CD4-positive, alpha-beta T cell treated with Interleukin-15 for 4 hours (primary cell): ENCODE data around the gene PCDHGA11.
A peak's percentile ranks its signal among the peaks of the same experiment; 100 is the strongest.
"Not testable (repeated sequence)": the region's sequence is repeated elsewhere in the genome, so short reads cannot be mapped to it uniquely, and the experiment has no call there.

Experiments
- DNase-seq: peaks from one replicate; pipeline ENCODE4 v3.0.0-alpha.2; 2020; ENCODE audit warnings: low spot score

The PCDHGA11 gene

GRCh38 chr5:141420855-141421488, at the start of gene PCDHGA11:
TSS of gene PCDHGA11 (plus strand) at chr5:141421051. CDS start at chr5:141421228, 177 bp downstream.
- DNase-seq = peak; percentile 42

- no peak for DNase-seq
Observed at GRCh38 chr5:141371572-141372475, 49.0 kb upstream of the PCDHGA11 start.

- no peak for DNase-seq
Observed at GRCh38 chr5:141373673-141374317, 47.1 kb upstream of the PCDHGA11 start, which contains the start of gene PCDHGA6. TSS of gene PCDHGA6 (plus strand) at chr5:141373891. CDS start at chr5:141374084, 193 bp downstream.

- DNase-seq = no peak
Observed at GRCh38 chr5:141374627-141375026, 46.2 kb upstream of the PCDHGA11 start.

- not testable (repeated sequence) for DNase-seq
Observed at GRCh38 chr5:141375444-141376155, 45.3 kb upstream of the PCDHGA11 start.

- no peak for DNase-seq
Observed at GRCh38 chr5:141382469-141383294, 38.2 kb upstream of the PCDHGA11 start, which contains the start of gene PCDHGA7. TSS of gene PCDHGA7 (plus strand) at chr5:141382742. CDS start at chr5:141382900, 158 bp downstream.

- no peak for DNase-seq
Observed at GRCh38 chr5:141383345-141383744, 37.5 kb upstream of the PCDHGA11 start.

- no peak for DNase-seq
Observed at GRCh38 chr5:141384471-141385267, 36.2 kb upstream of the PCDHGA11 start.

- not testable (repeated sequence) for DNase-seq
Observed at GRCh38 chr5:141387557-141388311, 33.1 kb upstream of the PCDHGA11 start, which contains the start of gene PCDHGB4. TSS of gene PCDHGB4 (plus strand) at chr5:141387698. CDS start at chr5:141387885, 187 bp downstream.

GRCh38 chr5:141388661-141389060, 32.2 kb upstream of the PCDHGA11 start:
- DNase-seq = no peak

GRCh38 chr5:141389153-141390042, 31.5 kb upstream of the PCDHGA11 start:
- DNase-seq = no peak

- no peak for DNase-seq
Observed at GRCh38 chr5:141392429-141393198, 28.2 kb upstream of the PCDHGA11 start, which contains the start of gene PCDHGA8. TSS of gene PCDHGA8 (plus strand) at chr5:141392633. CDS start at chr5:141392814, 181 bp downstream.

GRCh38 chr5:141393267-141393666, 27.6 kb upstream of the PCDHGA11 start:
- DNase-seq = no peak

- DNase-seq = not testable (repeated sequence)
Observed at GRCh38 chr5:141394401-141395187, 26.3 kb upstream of the PCDHGA11 start.

- DNase-seq = peak; percentile 31
Observed at GRCh38 chr5:141397756-141398551, 22.9 kb upstream of the PCDHGA11 start, which contains the start of gene PCDHGB5. TSS of gene PCDHGB5 (plus strand) at chr5:141397947. CDS start at chr5:141398128, 181 bp downstream.
